ENCODE data around the gene SULT1C4. TPM values are rescaled to one million over a fixed set of nuclear protein-coding genes. Genes with fewer than 3 reads are reported as not detected.

The SULT1C4 gene
- total RNA-seq = under 1 TPM in 2 of 4 donors, not detected in 2; 0.27 to 0.79 TPM

GRCh38 chr2:108377815-108378630, at the start of gene SULT1C4:
Gene SULT1C4, plus strand, starts transcription at chr2:108377954. Its CDS starts 384 bp downstream, at chr2:108378338.
- Histone ChIP-seq H3K27ac (peak within 1 kb of the TSS in 3 of 4 donors; percentile 15 to 55 (median 33)), H3K4me3 (peak within 1 kb of the TSS in 2 of 4 donors; percentile 4 to 34), H3K9me3 (no peaks in the 10 kb centered on the region), H3K36me3 (no peaks in the 10 kb centered on the region), H3K4me1 (peaks cover 0 to 12% (median 5%) of the 10 kb centered on the region in 4 donors), H3K27me3 (no peaks in the 10 kb centered on the region)
- DNase-seq = peak; percentile 12
- intact Hi-C loops (cut with DNase I; ENCODE audit: low total_unique reads) (no loop called here), in situ Hi-C loops (cut with MboI; ENCODE audit: low pct_ligation_motif_present in 1 of 4, low pct_unique_long_range_greater_than_20kb in 1 of 4, low sequenced_read_pairs in 3 of 4) (no loop called here)
- WGBS, 2 donors (ENCODE audit: low coverage in 1 of 2) = 49 to 67% methylated on average over 6 to 13 of the region's 13 CpGs
- no peak for TF ChIP-seq EP300 (IDR thresholded peaks at IDR 0.05; ENCODE audit: low read depth)
- no peak for TF ChIP-seq POLR2A (IDR thresholded peaks at IDR 0.05)

- WGBS, 2 donors (ENCODE audit: low coverage in 1 of 2) = 87 to 100% methylated on average over 2 of the region's 2 CpGs
- Histone ChIP-seq H3K4me1 (no peaks in the 10 kb centered on the region), H3K4me3 (no peak overlapping the region), H3K9me3 (no peaks in the 10 kb centered on the region), H3K27me3 (no peaks in the 10 kb centered on the region), H3K27ac (no peak overlapping the region), H3K36me3 (no peaks in the 10 kb centered on the region)
- in situ Hi-C loops (cut with MboI; ENCODE audit: low pct_ligation_motif_present in 1 of 4, low pct_unique_long_range_greater_than_20kb in 1 of 4, low sequenced_read_pairs in 3 of 4) (no loop called here), intact Hi-C loops (cut with DNase I; ENCODE audit: low total_unique reads) (no loop called here)
- TF ChIP-seq POLR2AphosphoS5 (IDR thresholded peaks at IDR 0.05) (no peak), POLR2A (IDR thresholded peaks at IDR 0.05) (no peak), EP300 (IDR thresholded peaks at IDR 0.05; ENCODE audit: low read depth) (no peak)
- TF ChIP-seq, protein P1, sequence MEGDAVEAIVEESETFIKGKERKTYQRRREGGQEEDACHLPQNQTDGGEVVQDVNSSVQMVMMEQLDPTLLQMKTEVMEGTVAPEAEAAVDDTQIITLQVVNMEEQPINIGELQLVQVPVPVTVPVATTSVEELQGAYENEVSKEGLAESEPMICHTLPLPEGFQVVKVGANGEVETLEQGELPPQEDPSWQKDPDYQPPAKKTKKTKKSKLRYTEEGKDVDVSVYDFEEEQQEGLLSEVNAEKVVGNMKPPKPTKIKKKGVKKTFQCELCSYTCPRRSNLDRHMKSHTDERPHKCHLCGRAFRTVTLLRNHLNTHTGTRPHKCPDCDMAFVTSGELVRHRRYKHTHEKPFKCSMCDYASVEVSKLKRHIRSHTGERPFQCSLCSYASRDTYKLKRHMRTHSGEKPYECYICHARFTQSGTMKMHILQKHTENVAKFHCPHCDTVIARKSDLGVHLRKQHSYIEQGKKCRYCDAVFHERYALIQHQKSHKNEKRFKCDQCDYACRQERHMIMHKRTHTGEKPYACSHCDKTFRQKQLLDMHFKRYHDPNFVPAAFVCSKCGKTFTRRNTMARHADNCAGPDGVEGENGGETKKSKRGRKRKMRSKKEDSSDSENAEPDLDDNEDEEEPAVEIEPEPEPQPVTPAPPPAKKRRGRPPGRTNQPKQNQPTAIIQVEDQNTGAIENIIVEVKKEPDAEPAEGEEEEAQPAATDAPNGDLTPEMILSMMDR (IDR thresholded peaks at IDR 0.05) = no peak
- no peak for DNase-seq
These were observed 48.0 kb upstream of the SULT1C4 start for GRCh38 chr2:108329771-108330170.

DNA sequence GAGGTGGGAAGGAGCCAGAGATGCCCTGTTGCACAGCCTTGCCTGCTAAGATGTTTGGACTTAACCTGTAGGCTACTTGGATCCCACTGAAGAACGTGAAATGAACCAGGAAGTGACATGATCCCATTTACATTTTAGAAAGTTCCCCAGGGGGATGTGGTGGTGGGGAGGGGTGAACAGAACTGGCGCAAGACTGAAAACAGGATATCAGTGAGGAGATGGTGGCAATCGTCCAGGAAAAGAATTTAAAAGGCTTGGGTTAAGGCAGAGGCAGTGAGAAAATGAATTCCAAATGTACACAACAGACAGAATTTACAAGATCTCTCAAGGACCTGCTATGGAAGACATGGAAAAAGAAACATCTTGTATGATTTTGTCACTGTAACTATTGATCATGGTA, 46.8 kb upstream of the SULT1C4 start:
- intact Hi-C loops (cut with DNase I; ENCODE audit: low total_unique reads) = no loop called here
- Histone ChIP-seq H3K36me3 (no peaks in the 10 kb centered on the region), H3K27me3 (no peaks in the 10 kb centered on the region), H3K27ac (no peak overlapping the region), H3K9me3 (no peaks in the 10 kb centered on the region), H3K4me3 (no peak overlapping the region), H3K4me1 (no peaks in the 10 kb centered on the region)
- no peak for DNase-seq
- TF ChIP-seq POLR2AphosphoS5 (IDR thresholded peaks at IDR 0.05) (no peak), EP300 (IDR thresholded peaks at IDR 0.05; ENCODE audit: low read depth) (no peak), POLR2A (IDR thresholded peaks at IDR 0.05) (no peak)
- TF ChIP-seq, protein P1 (IDR thresholded peaks at IDR 0.05) = no peak
- 56 to 60% methylated on average over 3 of the region's 3 CpGs for WGBS, 2 donors (ENCODE audit: low coverage in 1 of 2)
- in situ Hi-C loops (cut with MboI; ENCODE audit: low pct_ligation_motif_present in 1 of 4, low pct_unique_long_range_greater_than_20kb in 1 of 4, low sequenced_read_pairs in 3 of 4) = no loop called here

DNA sequence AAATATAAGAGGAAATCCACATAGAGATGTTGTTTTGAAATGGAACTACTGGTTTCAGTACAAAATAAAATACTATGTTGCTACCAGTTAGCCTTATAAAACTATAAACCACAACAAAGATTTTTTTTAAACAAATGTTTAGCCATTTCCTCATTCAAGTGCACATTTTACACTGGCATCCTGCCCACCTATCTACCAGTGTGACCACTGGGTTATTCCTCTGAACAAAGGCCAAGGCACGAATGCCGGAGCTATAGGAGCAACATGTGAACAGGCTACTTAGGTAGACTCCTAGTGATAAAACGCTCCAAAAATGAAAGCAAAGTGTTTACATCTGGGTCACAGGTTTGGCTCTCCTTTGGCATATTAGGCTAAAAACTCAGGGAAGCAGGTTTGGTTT, 31.8 kb upstream of the SULT1C4 start:
- intact Hi-C loops (cut with DNase I; ENCODE audit: low total_unique reads) (loop anchor here (10.0 kb wide), 1 partner anchor 239 kb away; no protein-coding TSS in a partner anchor), in situ Hi-C loops (cut with MboI; ENCODE audit: low pct_ligation_motif_present in 1 of 4, low pct_unique_long_range_greater_than_20kb in 1 of 4, low sequenced_read_pairs in 3 of 4) (loop anchor here in 1 of 4 donors (10.0 kb wide), 1 partner anchor 239 kb away; no protein-coding TSS in a partner anchor)

More for the DNA sequence above, 31.8 kb upstream of the SULT1C4 start:
- H3K27me3 ChIP-seq = no peaks in the 10 kb centered on the region
- no peak for TF ChIP-seq POLR2A (IDR thresholded peaks at IDR 0.05)
- no peak for TF ChIP-seq EP300 (IDR thresholded peaks at IDR 0.05; ENCODE audit: low read depth)
- no peak for TF ChIP-seq POLR2AphosphoS5 (IDR thresholded peaks at IDR 0.05)
- TF ChIP-seq, protein P1 (IDR thresholded peaks at IDR 0.05) = no peak
- no peak overlapping the region for H3K4me3 ChIP-seq
- WGBS, 2 donors (ENCODE audit: low coverage in 1 of 2) = 41 to 46% methylated on average over 2 to 3 of the region's 3 CpGs
- H3K4me1 ChIP-seq = peaks cover 0 to 7% (median 0%) of the 10 kb centered on the region in 4 donors
- no peak for DNase-seq
- H3K36me3 ChIP-seq = no peaks in the 10 kb centered on the region
- H3K9me3 ChIP-seq = no peaks in the 10 kb centered on the region
- H3K27ac ChIP-seq = no peak overlapping the region
